SHP77 (cell line): ENCODE results near the gene SGF29.
"Not testable (repeated sequence)": the region's sequence is repeated elsewhere in the genome, so short reads cannot be mapped to it uniquely, and the experiment has no call there.

Experiments used
- DNase-seq, 2 experiments: peaks; one replicate each; lab custom pipeline; 2025; lab: John Stamatoyannopoulos, UW

The SGF29 gene

GRCh38 chr16:28566233-28566925 is 12.7 kb downstream of the SGF29 start:
- DNase-seq, result not testable (repeated sequence)

- no peak for DNase-seq
Measured at GRCh38 chr16:28567292-28567691, 13.6 kb downstream of the SGF29 start.

- no peak for DNase-seq
Measured at GRCh38 chr16:28569021-28569420, 15.3 kb downstream of the SGF29 start.

GRCh38 chr16:28569968-28570752 is 16.4 kb downstream of the SGF29 start:
- DNase-seq, result no peak

GRCh38 chr16:28572696-28573510 is 19.2 kb downstream of the SGF29 start:
- no peak for DNase-seq

GRCh38 chr16:28573738-28574718 is 20.3 kb downstream of the SGF29 start:
- DNase-seq, result no peak

- DNase-seq, result no peak
Measured at GRCh38 chr16:28574925-28575324, 21.2 kb downstream of the SGF29 start.

- DNase-seq, result no peak
Measured at GRCh38 chr16:28575446-28576109, 21.9 kb downstream of the SGF29 start.

- DNase-seq, result no peak
Measured at GRCh38 chr16:28580726-28581315, 27.1 kb downstream of the SGF29 start.

GRCh38 chr16:28585674-28586073 is 32.0 kb downstream of the SGF29 start:
- DNase-seq, result no peak

GRCh38 chr16:28586466-28586865 is 32.7 kb downstream of the SGF29 start:
- no peak for DNase-seq

- no peak for DNase-seq
Measured at GRCh38 chr16:28587386-28587785, 33.7 kb downstream of the SGF29 start.

- DNase-seq, result no peak
Measured at GRCh38 chr16:28589069-28589468, 35.3 kb downstream of the SGF29 start.

- DNase-seq, result no peak
Measured at GRCh38 chr16:28589930-28590329, 36.2 kb downstream of the SGF29 start.

GRCh38 chr16:28590384-28591340 is 36.9 kb downstream of the SGF29 start:
- DNase-seq, result no peak

- DNase-seq, result no peak
Measured at GRCh38 chr16:28591355-28591754, 37.6 kb downstream of the SGF29 start.

GRCh38 chr16:28592511-28592910 is 38.8 kb downstream of the SGF29 start:
- no peak for DNase-seq

GRCh38 chr16:28592979-28593553 is 39.3 kb downstream of the SGF29 start:
- no peak for DNase-seq

GRCh38 chr16:28595451-28595850 is 41.7 kb downstream of the SGF29 start:
- not testable (repeated sequence) for DNase-seq
